Osteocyte (in vitro differentiated cells): ENCODE data around the gene C11orf42. TPM values are rescaled to one million over a fixed set of nuclear protein-coding genes. Genes with fewer than 3 reads are reported as not detected.

ENCODE experiments used
- DNase-seq: peaks from one replicate; pipeline ENCODE4 v3.0.0; 2021; ENCODE audit warnings: mixed read lengths; ENCODE audit not compliant: unreplicated experiment; ENCODE audit errors: extremely low spot score
- H3K27ac Mint-ChIP-seq: one replicate; pipeline ENCODE4 v1.8.0; 2021; ENCODE audit warnings: mild to moderate bottlenecking, mixed read lengths; ENCODE audit not compliant: unreplicated experiment
- H3K27me3 Mint-ChIP-seq: one replicate; pipeline ENCODE4 v1.8.0; 2021; ENCODE audit warnings: mixed read lengths; ENCODE audit not compliant: unreplicated experiment
- H3K36me3 Mint-ChIP-seq: one replicate; pipeline ENCODE4 v1.8.0; 2021; ENCODE audit warnings: mixed read lengths; ENCODE audit not compliant: unreplicated experiment
- H3K4me1 Mint-ChIP-seq: one replicate; pipeline ENCODE4 v1.8.0; 2021; ENCODE audit warnings: mixed read lengths; ENCODE audit not compliant: unreplicated experiment
- H3K4me3 Mint-ChIP-seq: one replicate; pipeline ENCODE4 v1.8.0; 2021; ENCODE audit warnings: mild to moderate bottlenecking, moderate library complexity, mixed read lengths; ENCODE audit not compliant: unreplicated experiment
- H3K9me3 Mint-ChIP-seq: one replicate; pipeline ENCODE4 v1.8.0; 2021; ENCODE audit warnings: mixed read lengths; ENCODE audit not compliant: unreplicated experiment
- total RNA-seq: library from RNA; stranded (reverse); gene quantifications from 2 replicates; pipeline ENCODE4 v1.2.1, GENCODE V29; 2021
- TF ChIP-seq, protein P1 (sequence below): fragments of 200-600 bp; sonication (generic); IDR thresholded peaks from 2 replicates; pipeline ENCODE4 v1.5.0; 2021; ENCODE audit warnings: antibody characterized with exemption, mild to moderate bottlenecking, moderate library complexity

C11orf42 gene
- total RNA-seq, 1 donor from 2014 or later, result not detected

- H3K27ac Mint-ChIP-seq, result no peak overlapping the region
- no peaks in the 10 kb centered on the region for H3K36me3 Mint-ChIP-seq
- peaks cover 22% of the 10 kb centered on the region for H3K27me3 Mint-ChIP-seq
Observed at GRCh38 chr11:6194065-6194581, 11.2 kb upstream of the C11orf42 start.

DNA sequence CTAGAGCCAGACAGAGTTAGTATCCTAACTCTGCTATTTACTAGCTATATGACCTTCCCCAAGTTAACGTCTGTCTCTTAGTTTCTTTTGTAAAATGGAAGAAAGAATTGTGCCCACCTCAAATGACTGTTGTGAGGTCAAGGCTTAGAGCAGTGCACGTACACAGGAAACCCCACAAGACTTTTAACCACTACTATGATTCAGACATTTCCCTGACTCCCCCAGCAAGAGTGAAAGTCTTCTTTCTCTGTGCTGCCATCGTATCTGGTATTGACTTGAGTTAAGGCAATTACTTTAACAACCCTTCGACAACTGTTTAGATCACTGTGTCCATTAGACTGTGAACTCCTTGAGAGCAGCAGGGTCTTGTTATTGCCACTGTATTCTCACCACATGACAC is 9.0 kb upstream of the C11orf42 start:
- Mint-ChIP-seq H3K27ac (no peak overlapping the region), H3K4me3 (no peak overlapping the region), H3K9me3 (no peaks in the 10 kb centered on the region), H3K27me3 (peaks cover 21% of the 10 kb centered on the region), H3K36me3 (no peaks in the 10 kb centered on the region), H3K4me1 (peaks cover 4% of the 10 kb centered on the region)
- TF ChIP-seq, protein P1, sequence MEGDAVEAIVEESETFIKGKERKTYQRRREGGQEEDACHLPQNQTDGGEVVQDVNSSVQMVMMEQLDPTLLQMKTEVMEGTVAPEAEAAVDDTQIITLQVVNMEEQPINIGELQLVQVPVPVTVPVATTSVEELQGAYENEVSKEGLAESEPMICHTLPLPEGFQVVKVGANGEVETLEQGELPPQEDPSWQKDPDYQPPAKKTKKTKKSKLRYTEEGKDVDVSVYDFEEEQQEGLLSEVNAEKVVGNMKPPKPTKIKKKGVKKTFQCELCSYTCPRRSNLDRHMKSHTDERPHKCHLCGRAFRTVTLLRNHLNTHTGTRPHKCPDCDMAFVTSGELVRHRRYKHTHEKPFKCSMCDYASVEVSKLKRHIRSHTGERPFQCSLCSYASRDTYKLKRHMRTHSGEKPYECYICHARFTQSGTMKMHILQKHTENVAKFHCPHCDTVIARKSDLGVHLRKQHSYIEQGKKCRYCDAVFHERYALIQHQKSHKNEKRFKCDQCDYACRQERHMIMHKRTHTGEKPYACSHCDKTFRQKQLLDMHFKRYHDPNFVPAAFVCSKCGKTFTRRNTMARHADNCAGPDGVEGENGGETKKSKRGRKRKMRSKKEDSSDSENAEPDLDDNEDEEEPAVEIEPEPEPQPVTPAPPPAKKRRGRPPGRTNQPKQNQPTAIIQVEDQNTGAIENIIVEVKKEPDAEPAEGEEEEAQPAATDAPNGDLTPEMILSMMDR, result no peak
- DNase-seq, result no peak

More at GRCh38 chr11:6194065-6194581, 11.2 kb upstream of the C11orf42 start:
- TF ChIP-seq, protein P1, result no peak
- Mint-ChIP-seq H3K4me1 (no peaks in the 10 kb centered on the region), H3K9me3 (no peaks in the 10 kb centered on the region), H3K4me3 (no peak overlapping the region)
- no peak for DNase-seq

GRCh38 chr11:6197466-6198200 is 7.7 kb upstream of the C11orf42 start:
- peaks cover 3% of the 10 kb centered on the region for H3K36me3 Mint-ChIP-seq
- no peak for DNase-seq
- H3K9me3 Mint-ChIP-seq, result no peaks in the 10 kb centered on the region
- H3K4me1 Mint-ChIP-seq, result peaks cover 4% of the 10 kb centered on the region
- no peak overlapping the region for H3K4me3 Mint-ChIP-seq
- peaks cover 20% of the 10 kb centered on the region for H3K27me3 Mint-ChIP-seq
- TF ChIP-seq, protein P1, result no peak
- H3K27ac Mint-ChIP-seq, result no peak overlapping the region

DNA sequence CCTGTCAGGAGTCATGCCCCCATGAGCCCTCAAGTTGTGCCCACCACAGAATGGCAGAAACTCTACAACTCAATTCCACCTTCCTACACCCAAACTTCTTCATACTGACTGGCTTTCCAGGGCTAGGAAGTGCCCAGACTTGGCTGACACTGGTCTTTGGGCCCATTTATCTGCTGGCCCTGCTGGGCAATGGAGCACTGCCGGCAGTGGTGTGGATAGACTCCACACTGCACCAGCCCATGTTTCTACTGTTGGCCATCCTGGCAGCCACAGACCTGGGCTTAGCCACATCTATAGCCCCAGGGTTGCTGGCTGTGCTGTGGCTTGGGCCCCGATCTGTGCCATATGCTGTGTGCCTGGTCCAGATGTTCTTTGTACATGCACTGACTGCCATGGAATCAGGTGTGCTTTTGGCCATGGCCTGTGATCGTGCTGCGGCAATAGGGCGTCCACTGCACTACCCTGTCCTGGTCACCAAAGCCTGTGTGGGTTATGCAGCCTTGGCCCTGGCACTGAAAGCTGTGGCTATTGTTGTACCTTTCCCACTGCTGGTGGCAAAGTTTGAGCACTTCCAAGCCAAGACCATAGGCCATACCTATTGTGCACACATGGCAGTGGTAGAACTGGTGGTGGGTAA is 6.1 kb upstream of the C11orf42 start, which contains the start of gene OR52W1:
Gene OR52W1 (plus strand): TSS at position 51 of the 637 bp plus-strand sequence. CDS start 0 bp downstream, at position 51.
- Mint-ChIP-seq H3K4me1 (peaks cover 4% of the 10 kb centered on the region), H3K4me3 (no peak within 1 kb of the TSS), H3K9me3 (no peaks in the 10 kb centered on the region), H3K36me3 (peaks cover 7% of the 10 kb centered on the region), H3K27ac (no peak within 1 kb of the TSS), H3K27me3 (peaks cover 11% of the 10 kb centered on the region)
- no peak for DNase-seq
- TF ChIP-seq, protein P1, result no peak

- Mint-ChIP-seq H3K9me3 (no peaks in the 10 kb centered on the region), H3K4me1 (peaks cover 4% of the 10 kb centered on the region), H3K27me3 (peaks cover 6% of the 10 kb centered on the region), H3K4me3 (no peak overlapping the region), H3K36me3 (peaks cover 13% of the 10 kb centered on the region), H3K27ac (no peak overlapping the region)
- DNase-seq, result no peak
- TF ChIP-seq, protein P1, result no peak
Observed at GRCh38 chr11:6200975-6201374, 4.4 kb upstream of the C11orf42 start.
